ENCODE data around the gene PIK3R5.
"Not testable (repeated sequence)": the region's sequence is repeated elsewhere in the genome, so short reads cannot be mapped to it uniquely, and the experiment has no call there.

Gene PIK3R5

DNA sequence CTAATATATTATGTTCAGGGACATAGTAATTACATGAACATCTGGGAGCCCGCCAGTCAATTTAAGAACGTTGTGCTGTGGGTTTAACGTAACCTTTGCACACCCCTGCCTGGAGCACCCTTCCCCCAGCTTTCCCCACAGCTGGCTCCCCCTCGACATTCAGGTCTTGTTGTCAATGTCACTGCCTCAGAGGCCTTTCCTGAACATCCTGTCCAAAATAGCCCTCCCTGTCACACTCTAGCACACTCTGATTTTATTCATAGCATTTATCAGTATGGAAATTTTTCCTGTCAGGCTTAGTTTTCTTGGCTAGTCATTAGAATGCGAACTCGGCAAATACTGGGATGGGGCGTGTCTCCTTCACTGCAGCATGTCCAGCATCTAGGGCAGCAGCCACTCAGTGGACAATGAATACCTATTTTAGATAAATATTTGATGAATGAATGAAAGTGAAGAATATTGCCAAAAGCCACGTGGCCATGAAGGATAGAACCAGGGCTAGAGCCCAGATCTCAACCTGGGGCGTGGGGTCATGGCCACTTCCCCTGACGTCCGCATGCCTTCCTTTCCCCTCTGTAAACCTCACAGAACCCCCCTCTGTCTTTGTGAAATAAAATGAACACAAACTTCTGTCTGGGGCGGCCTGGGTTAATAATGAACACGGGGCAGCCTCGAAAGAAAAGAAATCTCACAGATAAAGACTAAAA, 108.5 kb downstream of the PIK3R5 start:
- Mint-ChIP-seq H3K9me3 (no peaks in the 10 kb centered on the region), H3K27ac (no peak overlapping the region)

DNA sequence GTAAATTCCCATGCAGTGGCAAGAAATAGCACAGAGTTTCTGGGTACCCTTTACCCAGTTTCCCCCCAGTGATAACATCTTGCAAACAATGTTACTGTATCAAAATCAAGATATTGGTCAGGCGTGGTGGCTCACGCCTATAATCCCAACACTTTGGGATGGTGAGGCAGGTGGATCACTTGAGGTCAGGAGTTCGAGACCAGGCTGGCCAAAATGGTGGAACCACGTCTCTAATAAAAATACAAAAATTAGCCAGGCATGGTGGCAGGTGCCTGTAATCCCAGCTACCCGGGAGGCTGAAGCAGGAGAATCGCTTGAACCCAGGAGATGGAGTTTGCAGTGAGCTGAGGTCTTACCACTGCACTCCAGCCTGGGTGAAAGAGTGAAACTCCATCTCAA, 109.3 kb downstream of the PIK3R5 start:
- H3K36me3 Mint-ChIP-seq (ENCODE audit: low read depth); H3K27ac Mint-ChIP-seq; H3K9me3 Mint-ChIP-seq; H3K4me3 Mint-ChIP-seq; H3K27me3 Mint-ChIP-seq (ENCODE audit: low read depth, poor library complexity); DNase-seq: not testable (repeated sequence)
- H3K4me1 Mint-ChIP-seq: peaks cover 39% of the 10 kb centered on the region

More for the DNA sequence above, 108.5 kb downstream of the PIK3R5 start:
- no peaks in the 10 kb centered on the region for H3K36me3 Mint-ChIP-seq (ENCODE audit: low read depth)
- peaks cover 8% of the 10 kb centered on the region for H3K27me3 Mint-ChIP-seq (ENCODE audit: low read depth, poor library complexity)
- DNase-seq: no peak
- no peak overlapping the region for H3K4me3 Mint-ChIP-seq
- TF ChIP-seq, protein P1, sequence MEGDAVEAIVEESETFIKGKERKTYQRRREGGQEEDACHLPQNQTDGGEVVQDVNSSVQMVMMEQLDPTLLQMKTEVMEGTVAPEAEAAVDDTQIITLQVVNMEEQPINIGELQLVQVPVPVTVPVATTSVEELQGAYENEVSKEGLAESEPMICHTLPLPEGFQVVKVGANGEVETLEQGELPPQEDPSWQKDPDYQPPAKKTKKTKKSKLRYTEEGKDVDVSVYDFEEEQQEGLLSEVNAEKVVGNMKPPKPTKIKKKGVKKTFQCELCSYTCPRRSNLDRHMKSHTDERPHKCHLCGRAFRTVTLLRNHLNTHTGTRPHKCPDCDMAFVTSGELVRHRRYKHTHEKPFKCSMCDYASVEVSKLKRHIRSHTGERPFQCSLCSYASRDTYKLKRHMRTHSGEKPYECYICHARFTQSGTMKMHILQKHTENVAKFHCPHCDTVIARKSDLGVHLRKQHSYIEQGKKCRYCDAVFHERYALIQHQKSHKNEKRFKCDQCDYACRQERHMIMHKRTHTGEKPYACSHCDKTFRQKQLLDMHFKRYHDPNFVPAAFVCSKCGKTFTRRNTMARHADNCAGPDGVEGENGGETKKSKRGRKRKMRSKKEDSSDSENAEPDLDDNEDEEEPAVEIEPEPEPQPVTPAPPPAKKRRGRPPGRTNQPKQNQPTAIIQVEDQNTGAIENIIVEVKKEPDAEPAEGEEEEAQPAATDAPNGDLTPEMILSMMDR (IDR thresholded peaks at IDR 0.05): no peak
- peaks cover 39% of the 10 kb centered on the region for H3K4me1 Mint-ChIP-seq

DNA sequence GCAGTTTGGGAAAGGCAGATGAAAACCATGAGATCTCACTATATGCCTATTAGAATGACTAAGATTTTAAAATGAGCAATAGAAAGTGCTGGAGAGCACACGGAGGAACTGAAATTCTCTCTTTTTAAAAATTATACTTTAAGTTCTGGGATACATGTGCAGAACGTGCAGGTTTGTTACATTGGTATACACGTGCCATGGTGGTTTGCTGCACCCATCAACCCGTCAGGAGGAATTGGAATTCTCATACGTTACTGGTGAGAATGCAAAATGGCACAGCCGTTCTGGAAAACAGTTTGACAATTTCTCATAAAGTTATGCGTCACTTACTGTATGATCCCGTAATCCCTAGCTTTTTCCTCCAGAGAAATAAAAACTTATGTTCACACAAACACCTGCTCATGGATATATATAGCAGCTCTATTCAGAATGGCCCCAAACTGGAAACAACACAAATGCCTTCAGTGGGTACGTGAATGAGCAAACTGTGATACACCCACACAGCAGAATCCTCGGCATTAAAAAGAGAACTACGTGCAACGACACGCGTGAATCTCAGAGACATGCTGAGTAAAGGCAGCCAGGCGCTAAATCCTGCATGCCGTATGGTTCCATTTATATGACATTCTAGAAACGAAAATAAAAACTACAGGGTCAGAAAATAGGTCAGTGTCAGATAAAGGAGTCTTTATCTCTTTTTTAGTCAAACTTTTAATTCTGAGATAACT, 109.9 kb downstream of the PIK3R5 start:
- no peak overlapping the region for H3K27ac Mint-ChIP-seq
- TF ChIP-seq, protein P1 (IDR thresholded peaks at IDR 0.05): no peak
- peaks cover 40% of the 10 kb centered on the region for H3K4me1 Mint-ChIP-seq
- H3K4me3 Mint-ChIP-seq: no peak overlapping the region
- no peaks in the 10 kb centered on the region for H3K36me3 Mint-ChIP-seq (ENCODE audit: low read depth)
- H3K27me3 Mint-ChIP-seq (ENCODE audit: low read depth, poor library complexity): peaks cover 8% of the 10 kb centered on the region
- peaks cover 5% of the 10 kb centered on the region for H3K9me3 Mint-ChIP-seq
- DNase-seq: no peak

DNA sequence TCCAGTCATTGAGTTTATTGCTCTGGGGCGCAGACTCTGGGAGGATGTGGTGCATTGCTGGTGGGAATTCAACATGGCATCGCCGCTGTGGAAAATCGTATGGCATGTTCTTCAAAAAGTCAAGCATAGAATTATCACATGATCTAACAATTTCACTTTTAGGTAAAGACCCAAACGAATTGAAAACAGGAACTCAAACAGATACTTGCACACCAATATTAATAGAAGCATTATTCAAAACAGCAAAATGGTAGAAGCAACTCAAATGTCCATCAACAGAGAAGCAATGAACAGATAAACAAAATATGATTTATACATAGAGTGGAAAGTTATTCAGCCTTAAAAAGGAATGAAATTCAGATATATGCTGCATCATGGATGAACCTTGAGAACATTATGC, 113.9 kb downstream of the PIK3R5 start:
- Mint-ChIP-seq H3K27me3 (ENCODE audit: low read depth, poor library complexity) (peaks cover 8% of the 10 kb centered on the region), H3K36me3 (ENCODE audit: low read depth) (no peaks in the 10 kb centered on the region), H3K4me3 (no peak overlapping the region), H3K27ac (no peak overlapping the region), H3K9me3 (peaks cover 5% of the 10 kb centered on the region), H3K4me1 (peaks cover 14% of the 10 kb centered on the region)
- DNase-seq: no peak
- TF ChIP-seq, protein P1 (IDR thresholded peaks at IDR 0.05): no peak

DNA sequence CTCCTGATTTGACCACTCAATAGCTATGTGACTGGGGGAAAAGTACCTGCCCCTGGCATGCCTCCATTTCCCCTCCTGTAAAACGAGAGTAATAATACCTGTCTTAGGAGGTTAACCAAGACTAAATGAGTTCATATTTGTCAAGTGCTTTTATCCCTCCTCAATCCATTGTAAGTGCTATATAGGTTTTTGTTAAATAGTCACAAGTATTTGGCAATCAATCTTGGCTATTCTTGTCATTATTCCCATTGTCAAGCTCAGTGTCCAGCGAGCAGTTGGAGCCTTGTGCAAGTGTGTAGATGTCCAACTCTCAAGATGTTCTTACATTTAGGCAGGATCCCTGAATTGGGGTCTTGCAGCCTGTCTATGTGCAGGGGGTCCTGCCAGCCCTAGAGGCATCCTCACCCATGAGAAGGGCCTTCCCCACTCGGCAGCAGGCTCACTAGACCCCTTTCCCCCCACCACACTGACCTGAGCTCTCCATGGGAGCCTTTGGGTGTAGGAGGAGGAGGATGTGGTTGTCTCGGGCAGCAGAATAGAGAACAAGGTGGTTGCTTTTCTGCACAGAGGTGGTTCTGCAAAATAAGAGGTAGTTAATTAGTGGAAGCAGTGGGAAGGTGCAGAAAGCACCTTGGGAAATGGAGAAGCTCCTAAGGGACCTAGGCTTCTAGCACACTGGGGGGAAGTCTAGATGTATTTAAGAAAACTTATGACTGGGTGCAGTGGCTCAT, 116.0 kb downstream of the PIK3R5 start:
- peaks cover 4% of the 10 kb centered on the region for H3K27me3 Mint-ChIP-seq (ENCODE audit: low read depth, poor library complexity)
- no peak overlapping the region for H3K4me3 Mint-ChIP-seq
- H3K9me3 Mint-ChIP-seq: peaks cover 14% of the 10 kb centered on the region
- peaks cover 5% of the 10 kb centered on the region for H3K4me1 Mint-ChIP-seq
- DNase-seq: no peak
- H3K27ac Mint-ChIP-seq: no peak overlapping the region
- TF ChIP-seq, protein P1 (IDR thresholded peaks at IDR 0.05): no peak
- H3K36me3 Mint-ChIP-seq (ENCODE audit: low read depth): no peaks in the 10 kb centered on the region

DNA sequence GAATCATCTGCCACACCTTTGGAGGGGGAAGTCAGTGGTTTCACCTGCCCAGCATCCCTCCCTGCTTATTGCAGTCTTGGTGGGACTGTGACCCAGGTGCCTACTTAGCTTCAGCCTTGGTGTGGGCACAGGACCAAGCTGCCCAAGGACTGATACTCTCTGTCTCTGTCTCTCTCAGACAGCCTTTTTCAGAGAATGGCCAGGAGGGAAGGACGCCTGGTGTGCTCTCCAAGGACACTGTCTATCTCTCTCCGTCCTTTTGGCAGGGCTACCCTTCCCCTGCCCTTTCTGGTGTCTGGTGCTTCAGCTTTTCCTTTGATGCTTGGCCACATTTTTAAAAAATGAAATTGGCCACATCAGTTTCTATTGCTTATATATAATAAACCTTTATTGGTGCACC, 117.6 kb downstream of the PIK3R5 start:
- no peaks in the 10 kb centered on the region for H3K36me3 Mint-ChIP-seq (ENCODE audit: low read depth)
- H3K4me1 Mint-ChIP-seq: peaks cover 5% of the 10 kb centered on the region
- H3K4me3 Mint-ChIP-seq: no peak overlapping the region
- no peak for DNase-seq
- TF ChIP-seq, protein P1 (IDR thresholded peaks at IDR 0.05): no peak
- H3K27ac Mint-ChIP-seq: no peak overlapping the region
- H3K9me3 Mint-ChIP-seq: peaks cover 17% of the 10 kb centered on the region
- peaks cover 14% of the 10 kb centered on the region for H3K27me3 Mint-ChIP-seq (ENCODE audit: low read depth, poor library complexity)

Measured in nephron progenitor cell (in vitro differentiated cells).